Measurements from ENCODE around the gene KNSTRN. TPM values are rescaled to one million over a fixed set of nuclear protein-coding genes. Genes with fewer than 3 reads are reported as not detected.

KNSTRN gene
- total RNA-seq, 1 donor, result 4.3 TPM

DNA sequence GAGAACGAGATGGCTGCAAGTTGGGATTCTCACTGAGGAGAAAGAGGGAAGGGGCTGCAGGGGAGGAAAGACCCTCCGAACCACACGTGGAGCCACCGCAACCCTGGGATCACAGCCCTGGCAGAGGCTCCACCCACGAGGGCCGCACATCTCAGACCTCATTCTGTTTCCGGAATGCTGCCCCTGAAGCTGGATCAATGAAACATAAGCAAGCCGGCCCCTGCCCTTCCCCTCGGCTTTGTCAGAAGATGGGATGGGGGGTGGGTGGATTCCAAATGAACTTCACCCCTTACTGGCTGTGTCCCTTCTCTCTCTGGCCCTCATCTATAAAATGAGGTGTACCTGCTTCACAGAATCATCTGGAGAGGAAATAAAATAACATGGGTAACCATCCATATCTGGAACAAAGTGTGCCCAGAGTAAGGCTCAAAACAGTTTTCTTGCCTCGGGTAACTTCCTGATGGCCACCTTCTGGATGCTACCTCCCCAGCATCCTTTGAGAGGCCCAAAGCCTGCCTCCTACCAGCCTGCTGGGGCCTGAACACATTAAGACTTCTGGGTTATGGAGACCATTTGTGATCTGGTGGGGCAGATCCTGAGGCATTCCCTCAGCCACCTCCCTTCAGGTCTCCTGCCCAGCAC, 37.2 kb upstream of the KNSTRN start:
- DNase-seq (ENCODE audit: low read depth in 2 of 3, low spot score in 2 of 3), result no peak

DNA sequence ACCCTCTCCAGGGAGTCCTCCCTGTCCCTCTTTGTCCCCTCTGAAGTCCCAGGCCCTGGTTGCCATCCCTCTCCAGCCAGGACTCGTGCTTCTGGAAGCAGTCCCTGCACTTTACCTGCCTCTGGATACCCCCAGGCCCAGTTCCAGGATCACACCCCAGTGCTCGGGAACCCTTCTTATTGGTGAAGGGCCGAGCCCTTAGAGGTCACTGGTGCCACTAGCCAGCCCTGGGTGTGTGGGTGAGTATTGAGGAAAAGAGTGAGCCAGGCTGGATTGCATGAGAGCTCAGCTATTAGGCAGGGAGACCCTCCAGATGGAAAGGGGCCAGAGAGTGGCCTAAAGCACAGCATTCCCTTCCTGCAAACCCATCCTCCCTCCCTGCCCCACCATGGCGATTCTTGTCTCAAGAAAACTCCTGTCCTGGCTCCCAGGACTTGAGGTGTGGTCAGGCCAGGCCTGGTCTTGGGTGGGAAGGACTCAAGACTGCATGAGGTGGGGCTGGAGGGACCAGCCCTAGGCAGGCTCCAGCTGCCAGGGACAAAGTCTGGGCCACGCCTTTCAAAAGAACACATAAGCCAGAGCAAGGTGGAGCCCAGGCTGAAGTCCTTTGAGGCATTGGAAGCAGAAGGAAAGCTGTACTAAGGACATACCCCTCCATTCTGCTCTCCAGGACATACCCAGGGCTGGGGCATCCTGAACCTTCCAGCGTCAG, 36.5 kb upstream of the KNSTRN start:
- DNase-seq (ENCODE audit: low read depth in 2 of 3, low spot score in 2 of 3), result no peak

DNA sequence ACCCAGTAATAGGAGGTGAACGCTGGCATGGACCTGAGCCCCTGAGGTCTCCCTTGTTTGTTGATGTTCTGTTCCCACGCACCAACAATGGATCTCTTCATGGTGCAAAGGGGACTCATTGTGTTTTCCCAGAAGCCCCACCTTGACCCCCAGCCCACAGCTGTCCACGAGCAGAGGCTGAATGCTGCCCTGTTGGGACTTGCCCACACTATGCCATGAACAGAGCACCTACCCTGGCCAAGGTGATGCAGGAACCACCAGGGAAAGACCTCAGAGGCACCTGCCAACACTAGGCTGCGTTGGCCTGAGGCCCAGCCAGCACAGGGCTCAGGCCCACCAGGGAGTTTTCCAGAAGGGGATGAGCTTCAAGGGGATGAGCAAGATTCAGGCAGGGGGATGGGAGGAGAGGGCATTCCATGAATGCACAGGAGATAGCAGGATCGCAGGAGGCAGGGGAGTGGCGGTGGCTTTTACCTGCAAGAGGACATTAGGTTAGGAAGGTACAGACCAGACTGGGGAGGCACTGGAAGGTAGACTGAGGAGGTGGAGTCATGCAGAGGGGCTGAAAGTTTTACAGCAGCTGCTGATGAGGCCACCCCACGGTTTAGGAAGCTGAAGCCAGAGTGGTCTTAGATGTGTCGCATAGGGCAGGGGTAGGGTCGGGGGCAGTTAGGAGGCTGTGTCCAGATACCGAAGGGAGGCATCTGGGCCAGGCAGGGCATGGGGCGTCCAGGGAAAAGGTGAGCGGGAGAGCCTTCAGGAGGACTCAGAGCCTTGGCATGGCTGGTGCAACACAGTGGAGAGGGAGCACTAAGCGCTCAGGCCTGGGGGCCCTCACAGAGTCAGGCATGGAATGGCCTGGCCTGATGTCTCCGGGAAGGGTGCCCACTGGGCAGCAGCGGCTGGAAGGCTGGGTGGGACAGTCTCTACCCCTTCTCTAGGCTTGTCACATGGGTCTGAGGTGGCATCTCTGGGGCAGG, 35.7 kb upstream of the KNSTRN start:
- DNase-seq (ENCODE audit: low read depth in 2 of 3, low spot score in 2 of 3), result no peak

DNA sequence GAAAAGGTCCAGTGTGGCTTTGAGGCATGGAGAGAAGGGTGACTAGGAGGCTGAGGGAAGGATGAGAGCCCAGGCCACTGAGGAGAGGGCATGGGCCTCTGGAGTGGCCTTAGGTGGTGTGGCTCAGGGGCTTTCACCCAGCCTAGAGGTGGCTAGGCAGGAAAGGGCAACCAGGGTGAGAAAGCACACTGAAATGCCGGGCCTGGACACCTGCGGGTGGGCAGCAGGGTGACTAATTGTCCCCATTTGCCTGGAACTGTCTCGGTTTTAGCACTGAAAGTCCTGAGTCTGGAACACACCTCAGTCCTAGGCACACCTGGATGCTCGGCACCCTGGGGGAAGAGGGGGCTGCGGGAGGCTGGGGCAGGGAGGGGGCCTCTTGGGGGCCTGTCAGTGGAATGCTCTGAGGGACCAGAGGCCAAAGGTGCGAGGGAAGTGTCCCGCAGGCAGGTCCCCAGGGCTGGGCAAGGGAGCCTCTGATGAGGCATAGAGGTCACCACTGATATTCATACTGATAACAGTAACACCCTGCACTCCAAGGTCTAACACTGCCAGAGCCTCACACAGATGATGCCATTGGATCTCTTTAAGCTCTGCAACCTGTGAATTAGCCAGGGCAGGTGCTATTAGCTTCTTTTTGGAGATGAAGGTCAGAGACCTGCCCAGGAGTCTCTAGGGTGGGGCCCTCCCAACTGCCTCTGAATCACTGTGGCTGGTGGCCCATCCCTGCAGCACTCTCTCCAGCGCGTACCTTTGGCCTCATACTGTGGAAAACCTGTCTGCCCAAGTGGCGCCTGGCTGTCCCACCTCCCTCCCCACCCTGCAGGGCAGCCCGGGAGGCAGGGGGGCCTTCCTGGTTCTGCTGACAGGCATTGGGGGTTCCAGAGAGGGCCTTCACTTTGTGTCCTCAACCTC, 34.7 kb upstream of the KNSTRN start:
- DNase-seq (ENCODE audit: low read depth in 2 of 3, low spot score in 2 of 3), result no peak

DNA sequence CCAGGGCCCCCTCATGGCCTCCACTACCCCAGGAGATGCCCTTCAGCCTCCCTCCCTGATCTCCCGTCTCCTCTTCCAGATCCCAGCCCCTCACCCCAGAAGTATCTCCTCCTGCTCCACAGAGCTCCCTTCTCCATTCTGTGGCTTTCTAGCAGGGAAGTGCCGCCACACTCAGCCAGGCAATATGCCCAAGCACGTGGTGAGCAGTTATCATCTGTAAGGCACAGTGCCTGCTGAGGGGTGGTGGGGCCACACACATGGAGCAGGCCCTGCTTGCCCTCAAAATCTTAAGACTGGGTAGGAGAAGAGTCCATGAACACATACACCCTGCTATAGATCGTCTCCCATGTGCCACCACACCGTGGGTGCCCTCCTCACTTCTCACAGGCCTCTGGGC, 34.0 kb upstream of the KNSTRN start:
- no peak for DNase-seq (ENCODE audit: low read depth in 2 of 3, low spot score in 2 of 3)

DNA sequence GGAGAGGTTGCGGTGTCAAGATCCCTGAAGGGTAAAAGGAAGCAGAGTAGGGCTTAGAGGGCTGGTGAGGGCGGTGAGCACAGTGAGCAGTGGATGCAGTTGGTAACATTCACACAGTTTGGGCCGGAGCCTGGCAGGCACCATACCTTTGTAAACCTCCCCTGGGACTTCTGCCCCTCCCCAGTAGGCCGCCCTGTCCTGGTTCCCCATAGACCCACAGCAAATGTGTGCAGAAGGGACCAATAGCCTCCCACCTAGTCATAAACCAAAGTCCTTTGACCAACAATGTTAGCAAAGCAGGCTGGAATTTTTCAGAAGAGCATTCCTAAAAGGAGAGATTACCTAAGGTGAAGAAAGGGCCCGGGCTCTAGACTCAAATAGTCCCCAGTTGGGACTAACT, 33.4 kb upstream of the KNSTRN start:
- DNase-seq (ENCODE audit: low read depth in 2 of 3, low spot score in 2 of 3), result no peak

DNA sequence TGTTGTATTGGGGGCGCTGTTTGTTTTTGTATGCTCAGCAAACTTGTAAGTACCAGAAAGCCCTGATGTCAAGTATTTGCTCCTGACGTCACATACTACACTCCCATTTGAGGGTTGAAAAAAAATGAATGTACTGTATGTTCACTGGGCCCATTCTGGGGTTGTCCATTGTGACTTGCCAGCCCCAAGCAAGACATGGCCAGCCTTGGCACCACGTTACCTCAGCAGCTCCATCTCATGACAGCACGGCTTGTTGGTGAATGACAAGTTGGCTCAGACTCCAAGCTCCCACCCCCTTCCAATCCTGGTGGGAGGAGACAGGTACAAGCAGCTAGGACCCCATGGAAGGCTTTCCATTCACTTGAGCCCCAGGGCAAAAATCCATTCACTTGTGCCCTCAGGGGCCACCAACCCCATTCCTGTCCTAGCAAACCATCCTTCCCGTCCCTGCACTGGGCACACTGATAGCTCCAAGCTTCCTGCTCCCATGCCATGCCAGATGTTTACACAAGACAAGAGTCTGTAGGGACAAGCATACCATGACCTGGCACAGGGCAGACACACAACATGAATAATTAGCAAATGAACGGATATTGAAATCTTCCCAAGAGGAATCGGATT, 30.1 kb upstream of the KNSTRN start:
- DNase-seq (ENCODE audit: low read depth in 2 of 3, low spot score in 2 of 3), result no peak

DNA sequence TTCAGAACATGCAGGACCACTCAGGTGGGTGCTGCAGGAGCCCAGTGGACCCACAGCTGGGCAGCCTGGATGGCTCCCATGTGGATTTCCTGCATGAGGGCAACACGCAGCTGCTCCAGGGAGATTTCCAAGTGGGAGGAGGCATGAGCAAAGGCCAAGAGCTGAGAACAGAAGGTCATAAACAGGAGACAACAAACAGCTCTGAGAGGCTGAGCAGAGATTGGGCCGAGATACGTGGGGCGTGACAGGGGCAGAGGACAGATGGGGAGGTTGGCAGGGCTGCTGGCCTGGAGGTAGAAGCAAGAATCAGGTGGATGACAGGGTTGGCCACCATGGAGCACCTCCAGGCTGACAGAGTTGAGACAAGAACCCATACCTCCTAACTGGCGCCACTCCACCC, 28.8 kb upstream of the KNSTRN start:
- DNase-seq (ENCODE audit: low read depth in 2 of 3, low spot score in 2 of 3), result no peak

DNA sequence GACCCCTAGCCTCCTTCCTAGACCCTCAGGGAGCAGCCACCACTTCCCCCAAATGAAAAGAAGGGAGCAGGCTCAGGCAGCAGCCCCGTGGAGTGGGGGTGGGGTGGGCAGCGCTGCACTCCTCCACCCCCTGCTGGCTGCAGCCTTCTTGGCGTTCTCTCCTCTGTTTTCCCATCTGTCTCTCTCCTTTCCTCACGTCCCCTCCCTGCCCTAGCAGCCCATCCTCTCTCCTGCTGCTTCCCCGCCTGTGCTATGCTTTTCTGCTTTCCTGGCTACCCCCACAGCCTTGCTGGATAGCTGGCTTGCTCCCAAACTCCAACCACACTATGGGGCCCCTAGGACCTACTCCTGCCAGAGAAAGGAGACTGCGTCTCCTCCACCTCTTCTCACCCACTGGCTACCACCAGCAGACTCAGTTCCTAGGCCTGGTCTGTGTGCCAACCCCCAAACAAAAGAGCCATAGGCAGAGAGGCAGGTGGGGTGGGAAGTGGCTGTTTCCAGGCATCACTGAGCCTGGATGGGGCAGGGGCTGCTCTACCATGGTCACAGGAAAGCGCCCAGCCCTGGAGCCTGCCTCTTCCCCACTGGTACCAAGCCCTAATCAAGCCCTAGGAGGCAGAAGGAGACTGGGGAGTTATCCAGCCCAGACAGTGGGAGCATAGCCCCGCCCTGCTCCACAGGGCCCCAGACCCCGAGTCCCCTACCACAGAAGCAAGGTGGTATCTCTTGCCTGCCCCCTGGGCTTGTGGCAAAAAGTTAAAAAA, 27.9 kb upstream of the KNSTRN start:
- peak in 1 of 3 donors; percentile 47 for DNase-seq (ENCODE audit: low read depth in 2 of 3, low spot score in 2 of 3)

DNA sequence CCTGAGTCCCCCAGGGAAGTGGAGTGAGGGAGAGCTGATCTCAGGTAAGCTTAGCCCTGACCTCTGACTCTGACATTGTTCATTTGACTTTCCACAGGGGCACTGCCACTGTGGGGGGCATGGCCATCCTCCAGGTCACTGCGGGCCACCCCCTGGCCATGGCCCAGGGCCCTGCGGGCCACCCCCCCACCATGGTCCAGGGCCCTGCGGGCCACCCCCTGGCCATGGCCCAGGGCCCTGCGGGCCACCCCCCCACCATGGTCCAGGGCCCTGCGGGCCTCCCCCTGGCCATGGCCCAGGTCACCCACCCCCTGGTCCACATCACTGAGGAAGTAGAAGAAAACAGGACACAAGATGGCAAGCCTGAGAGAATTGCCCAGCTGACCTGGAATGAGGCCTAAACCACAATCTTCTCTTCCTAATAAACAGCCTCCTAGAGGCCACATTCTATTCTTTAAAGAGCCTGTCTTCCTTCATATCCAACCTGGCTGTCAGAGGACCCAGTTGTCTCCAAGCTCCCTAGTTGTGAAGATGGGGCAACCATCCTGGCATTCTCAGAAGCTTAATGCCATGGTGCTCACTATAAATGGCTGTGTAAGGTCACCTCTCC, 26.4 kb upstream of the KNSTRN start:
- no peak for DNase-seq (ENCODE audit: low read depth in 2 of 3, low spot score in 2 of 3)

DNA sequence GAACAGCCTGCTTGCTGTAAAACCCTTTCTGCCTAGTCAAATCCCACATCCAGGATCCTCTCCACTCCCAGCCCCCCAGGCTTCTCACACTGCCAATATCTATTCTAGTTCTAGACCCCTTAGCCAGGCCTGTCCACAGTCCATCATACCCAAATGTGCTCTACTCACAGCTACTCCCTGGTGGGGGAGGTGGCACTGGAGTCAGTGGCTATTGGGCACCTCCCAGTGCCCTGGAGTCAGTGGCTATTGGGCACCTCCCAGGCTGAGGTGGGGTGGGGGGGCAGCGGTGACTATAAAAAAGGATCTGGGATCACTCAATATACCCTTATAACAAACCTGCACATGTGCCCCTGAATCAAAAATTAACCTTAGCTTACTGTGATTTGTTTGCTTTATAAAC, 25.3 kb upstream of the KNSTRN start:
- no peak for DNase-seq (ENCODE audit: low read depth in 2 of 3, low spot score in 2 of 3)

DNA sequence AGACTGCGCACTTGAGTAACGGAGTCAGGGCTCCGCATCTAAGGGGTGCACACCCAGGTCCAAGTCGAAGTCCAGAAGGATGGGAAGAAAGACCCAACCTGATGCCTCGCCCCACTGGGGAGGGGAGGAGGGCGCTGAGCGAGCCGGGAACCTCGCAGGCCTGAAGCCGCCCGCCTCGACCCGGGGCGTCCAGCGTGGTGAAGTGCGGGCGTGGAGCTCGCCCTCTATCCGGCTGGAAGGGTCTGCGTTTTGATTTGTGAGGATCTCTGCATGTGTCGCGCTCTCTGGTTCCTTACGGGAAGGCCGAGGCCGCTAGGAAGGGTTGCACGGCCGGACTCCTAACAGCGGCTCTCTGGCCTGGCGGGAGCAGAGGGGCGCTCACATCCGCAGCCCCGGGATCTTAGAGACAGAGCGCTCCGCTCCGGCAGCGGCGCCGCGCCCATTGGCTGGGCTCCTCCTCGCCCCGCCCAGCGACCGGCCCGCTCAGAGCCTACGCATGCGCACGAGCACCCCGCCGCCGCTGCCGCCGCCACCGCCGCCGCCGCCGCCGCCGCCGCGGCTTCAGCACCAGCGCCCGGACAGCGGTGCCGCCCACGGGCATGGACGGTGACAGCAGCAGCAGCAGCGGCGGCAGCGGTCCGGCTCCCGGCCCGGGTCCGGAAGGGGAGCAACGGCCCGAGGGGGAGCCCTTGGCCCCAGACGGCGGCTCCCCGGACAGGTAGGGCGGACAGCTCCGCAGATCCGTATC, 24.6 kb upstream of the KNSTRN start, which contains the start of gene DISP2:
DISP2 (plus strand) TSS at position 497 of the 748 bp plus-strand sequence; CDS start at position 600, 103 bp downstream.
- peak; percentile 77 to 89 (median 83) for DNase-seq (ENCODE audit: low read depth in 2 of 3, low spot score in 2 of 3)

DNA sequence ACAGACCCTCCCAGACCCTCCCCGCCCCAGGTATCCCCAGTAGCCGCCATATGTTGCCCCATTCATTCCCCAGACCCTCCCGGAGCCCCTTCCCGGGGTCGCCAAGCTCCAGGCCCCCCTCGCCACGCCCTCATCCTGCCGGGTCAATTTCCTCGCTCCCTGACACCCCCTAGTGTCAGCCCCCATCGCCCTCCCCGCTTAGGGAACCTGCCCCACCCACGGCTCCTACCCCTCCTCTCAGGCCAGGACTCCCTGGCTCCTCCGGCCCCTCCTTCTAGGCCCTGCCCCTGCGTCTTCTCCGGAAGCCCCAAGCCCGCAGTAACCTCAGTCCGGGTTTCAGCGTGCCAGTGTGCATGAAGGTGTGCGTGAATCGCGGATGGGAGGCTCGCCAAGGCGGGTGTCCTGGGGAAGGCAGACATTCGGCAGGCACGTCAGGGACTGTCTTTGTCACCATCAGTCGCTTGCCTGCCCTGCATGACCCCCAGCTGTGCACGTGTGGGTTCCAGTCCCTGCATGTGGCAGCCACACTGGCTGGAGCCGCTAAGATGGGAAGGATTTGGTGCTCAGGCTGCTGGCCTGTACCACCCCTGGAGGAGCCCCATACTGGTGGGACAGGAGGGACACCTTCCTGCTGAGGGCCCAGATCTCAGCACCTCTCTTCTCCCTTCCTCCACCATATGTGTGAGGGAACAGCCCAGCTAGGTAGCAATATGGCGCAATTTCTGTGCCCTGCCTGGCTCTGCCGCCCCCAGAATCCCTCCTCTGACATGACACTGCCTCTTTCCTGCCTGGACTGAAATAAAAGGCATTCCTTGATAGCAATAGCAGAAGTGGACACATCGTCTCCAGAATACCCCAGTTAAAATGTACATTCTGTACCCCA, 23.8 kb upstream of the KNSTRN start:
- DNase-seq (ENCODE audit: low read depth in 2 of 3, low spot score in 2 of 3), result no peak

DNA sequence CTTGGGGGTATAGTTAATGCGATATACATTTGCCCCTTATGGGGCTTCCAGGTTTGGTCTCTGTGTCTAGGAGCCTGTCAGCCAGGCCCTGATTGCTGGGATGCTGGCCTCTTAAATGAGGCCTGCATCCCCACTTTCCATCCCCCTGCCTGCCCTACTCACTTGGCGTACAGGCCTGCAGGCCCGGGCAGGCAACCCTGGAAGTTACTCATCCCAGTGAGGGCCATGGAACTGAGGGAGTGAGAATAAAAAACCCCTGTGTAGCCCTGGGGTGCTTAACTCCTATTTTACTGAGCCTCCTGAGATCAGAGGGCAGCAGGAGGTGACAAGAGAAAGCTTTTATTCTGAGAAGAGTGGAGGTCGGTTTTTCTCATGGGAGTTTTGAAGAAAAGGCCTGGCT, 22.5 kb upstream of the KNSTRN start:
- no peak for DNase-seq (ENCODE audit: low read depth in 2 of 3, low spot score in 2 of 3)

DNA sequence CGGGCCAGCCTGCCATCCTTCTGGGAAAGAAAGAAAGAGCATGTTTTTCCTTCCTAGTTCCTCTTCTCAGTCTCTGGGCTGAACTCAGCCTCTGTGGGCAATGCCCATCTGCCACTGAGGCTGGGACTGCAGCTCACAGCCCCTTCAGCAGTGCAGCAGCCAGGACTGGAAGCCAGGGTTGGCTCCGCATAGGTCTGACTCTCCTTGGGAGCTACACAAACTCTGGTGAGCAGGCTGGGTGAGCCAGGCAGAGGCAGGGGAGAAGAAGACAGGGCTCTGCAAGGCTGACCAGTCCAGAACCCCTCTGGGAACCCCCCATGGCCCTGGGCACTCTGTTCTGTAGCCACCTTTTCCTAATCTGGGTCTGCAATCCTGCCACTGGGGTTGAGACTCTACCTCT, 20.9 kb upstream of the KNSTRN start:
- DNase-seq (ENCODE audit: low read depth in 2 of 3, low spot score in 2 of 3), result no peak

DNA sequence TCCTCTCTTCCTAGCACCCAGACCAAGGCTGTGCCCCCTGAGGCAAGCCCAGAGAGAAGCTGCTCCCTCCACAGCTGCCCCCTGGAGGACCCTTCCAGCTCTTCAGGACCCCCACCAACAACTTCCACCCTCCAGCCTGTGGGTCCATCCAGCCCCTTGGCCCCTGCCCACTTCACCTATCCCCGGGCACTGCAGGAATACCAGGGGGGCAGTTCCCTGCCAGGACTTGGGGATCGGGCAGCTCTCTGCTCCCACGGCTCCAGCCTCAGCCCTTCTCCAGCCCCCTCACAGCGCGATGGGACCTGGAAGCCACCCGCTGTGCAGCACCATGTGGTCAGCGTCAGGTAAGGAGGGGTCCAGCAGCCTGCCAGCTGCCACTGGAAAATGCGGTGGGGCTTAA, 18.9 kb upstream of the KNSTRN start:
- DNase-seq (ENCODE audit: low read depth in 2 of 3, low spot score in 2 of 3), result no peak

DNA sequence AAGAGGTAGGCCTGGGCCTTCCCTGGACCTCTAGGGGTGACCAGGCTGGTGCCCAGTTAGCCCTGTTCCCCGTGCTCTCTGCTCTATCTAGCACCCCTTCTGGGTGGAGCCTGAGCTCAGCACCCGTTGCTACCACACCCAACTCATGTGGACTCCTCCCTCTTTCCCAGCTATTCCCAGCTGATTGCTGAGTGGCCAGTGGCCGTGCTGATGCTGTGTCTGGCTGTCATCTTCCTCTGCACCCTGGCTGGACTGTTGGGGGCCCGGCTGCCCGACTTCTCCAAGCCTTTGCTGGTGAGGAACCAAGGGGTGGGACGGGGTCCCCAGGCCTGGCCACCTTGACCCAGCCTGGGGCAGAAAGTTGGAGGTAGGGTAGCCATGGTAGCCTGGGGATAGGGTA, 18.3 kb upstream of the KNSTRN start:
- DNase-seq (ENCODE audit: low read depth in 2 of 3, low spot score in 2 of 3), result no peak

All from hematopoietic multipotent progenitor cell (in vitro differentiated cells).